ENCODE data around the gene CA10. TPM values are rescaled to one million over a fixed set of nuclear protein-coding genes. Genes with fewer than 3 reads are reported as not detected.

The CA10 gene
- polyA plus RNA-seq, 3 donors from 2014 or later: not detected

DNA sequence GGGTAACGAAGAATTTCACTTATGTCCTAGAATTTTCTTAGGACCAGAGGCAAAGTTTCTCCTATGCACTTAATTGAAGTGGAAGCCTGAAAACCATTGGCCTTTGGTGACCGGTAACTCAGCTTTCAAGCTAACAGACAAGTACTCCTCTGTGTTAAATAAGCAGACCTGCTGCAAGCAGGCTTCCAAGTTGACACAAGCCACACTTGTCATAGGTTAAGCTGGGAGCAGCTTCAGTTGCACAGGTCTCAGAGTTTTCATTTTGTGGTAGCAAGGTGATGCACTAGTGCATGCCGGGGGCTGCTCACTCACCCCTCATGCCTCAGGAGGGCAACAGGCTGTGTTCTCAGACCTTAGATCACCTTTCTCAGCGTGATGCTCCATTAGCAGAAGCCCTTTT is 498.2 kb downstream of the CA10 start:
- H3K36me3 Mint-ChIP-seq: no peaks in the 10 kb centered on the region
- H3K27ac Mint-ChIP-seq: no peak overlapping the region
- no peak for DNase-seq
- H3K4me1 Mint-ChIP-seq: peaks cover 4 to 14% of the 10 kb centered on the region in 2 donors
- H3K4me3 Mint-ChIP-seq: no peak overlapping the region
- H3K9me3 Mint-ChIP-seq: no peaks in the 10 kb centered on the region
- peaks cover 2 to 5% (median 4%) of the 10 kb centered on the region in 3 donors for H3K27me3 Mint-ChIP-seq (ENCODE audit: low read depth in 3 of 3)

DNA sequence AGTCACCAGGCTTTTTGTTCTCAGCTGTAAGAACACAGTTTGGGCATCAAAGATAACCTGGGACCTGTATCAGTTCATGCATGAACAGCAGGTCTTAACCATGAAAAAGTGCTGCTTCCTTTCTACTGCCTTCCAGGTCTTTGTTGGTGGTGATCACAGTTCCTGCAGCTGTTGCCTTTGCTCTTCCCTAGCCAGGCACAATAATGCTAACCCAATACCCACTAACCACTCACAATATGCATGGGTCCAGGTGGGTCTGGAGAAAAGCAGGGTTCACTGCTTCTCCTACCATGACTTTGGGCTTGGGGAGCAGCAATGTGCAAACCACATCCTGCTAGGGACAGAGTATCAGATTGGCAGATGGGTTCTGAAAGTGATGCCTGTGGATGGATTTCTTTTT is 501.3 kb downstream of the CA10 start:
- Mint-ChIP-seq H3K27ac (no peak overlapping the region), H3K9me3 (no peaks in the 10 kb centered on the region), H3K36me3 (no peaks in the 10 kb centered on the region), H3K4me3 (no peak overlapping the region), H3K27me3 (ENCODE audit: low read depth in 3 of 3) (peaks cover 1 to 10% (median 2%) of the 10 kb centered on the region in 3 donors), H3K4me1 (peaks cover 4 to 14% of the 10 kb centered on the region in 2 donors)
- DNase-seq: no peak

DNA sequence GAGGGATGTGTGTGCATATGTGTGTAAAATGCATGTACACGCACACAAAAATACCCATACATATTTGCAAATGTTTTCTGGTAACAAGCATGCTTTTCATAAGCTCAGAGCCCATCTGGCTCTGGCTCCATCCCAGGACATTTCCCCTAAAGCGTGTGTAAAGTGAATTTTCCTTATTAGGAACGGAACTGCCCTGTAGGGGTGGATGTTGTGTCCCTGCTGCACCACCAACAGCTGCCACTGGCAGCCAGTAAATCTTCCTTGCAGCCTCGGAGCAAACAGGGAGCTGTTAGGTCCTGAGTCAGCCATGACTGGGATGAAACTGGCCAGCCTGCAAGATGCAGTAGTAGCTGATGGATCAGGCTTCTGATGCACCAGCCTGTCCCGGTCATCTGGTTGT is 504.6 kb downstream of the CA10 start:
- DNase-seq: no peak
- Mint-ChIP-seq H3K27ac (no peak overlapping the region), H3K36me3 (no peaks in the 10 kb centered on the region), H3K27me3 (ENCODE audit: low read depth in 3 of 3) (peaks cover 1 to 22% (median 2%) of the 10 kb centered on the region in 3 donors), H3K4me1 (peaks cover 4 to 14% of the 10 kb centered on the region in 2 donors), H3K4me3 (no peak overlapping the region), H3K9me3 (peaks cover 0 to 1% (median 0%) of the 10 kb centered on the region in 6 donors)

DNA sequence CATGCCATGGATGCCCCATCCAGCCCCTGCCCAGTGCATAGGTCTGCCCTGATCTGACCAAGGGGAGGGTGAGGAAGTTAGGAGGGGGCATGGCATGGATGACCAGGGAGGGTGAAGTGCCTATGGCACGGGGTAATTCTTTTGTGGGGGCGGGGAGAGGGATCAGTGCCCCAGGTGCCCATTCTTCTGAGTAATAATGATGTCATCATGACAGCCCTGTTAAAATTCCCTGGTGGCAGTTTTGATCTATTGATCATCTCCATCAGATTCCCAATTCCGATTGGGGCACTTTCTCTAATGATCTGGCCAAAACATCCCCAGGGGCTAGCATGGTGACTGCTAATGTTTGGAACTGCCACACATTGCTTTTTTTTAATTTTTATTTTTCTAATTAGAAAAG is 506.0 kb downstream of the CA10 start:
- Mint-ChIP-seq H3K27ac (no peak overlapping the region), H3K36me3 (no peaks in the 10 kb centered on the region), H3K4me3 (no peak overlapping the region), H3K27me3 (ENCODE audit: low read depth in 3 of 3) (peaks cover 2 to 19% (median 3%) of the 10 kb centered on the region in 3 donors), H3K4me1 (peaks cover 3 to 11% of the 10 kb centered on the region in 2 donors), H3K9me3 (peaks cover 0 to 1% (median 0%) of the 10 kb centered on the region in 6 donors)
- no peak for DNase-seq

DNA sequence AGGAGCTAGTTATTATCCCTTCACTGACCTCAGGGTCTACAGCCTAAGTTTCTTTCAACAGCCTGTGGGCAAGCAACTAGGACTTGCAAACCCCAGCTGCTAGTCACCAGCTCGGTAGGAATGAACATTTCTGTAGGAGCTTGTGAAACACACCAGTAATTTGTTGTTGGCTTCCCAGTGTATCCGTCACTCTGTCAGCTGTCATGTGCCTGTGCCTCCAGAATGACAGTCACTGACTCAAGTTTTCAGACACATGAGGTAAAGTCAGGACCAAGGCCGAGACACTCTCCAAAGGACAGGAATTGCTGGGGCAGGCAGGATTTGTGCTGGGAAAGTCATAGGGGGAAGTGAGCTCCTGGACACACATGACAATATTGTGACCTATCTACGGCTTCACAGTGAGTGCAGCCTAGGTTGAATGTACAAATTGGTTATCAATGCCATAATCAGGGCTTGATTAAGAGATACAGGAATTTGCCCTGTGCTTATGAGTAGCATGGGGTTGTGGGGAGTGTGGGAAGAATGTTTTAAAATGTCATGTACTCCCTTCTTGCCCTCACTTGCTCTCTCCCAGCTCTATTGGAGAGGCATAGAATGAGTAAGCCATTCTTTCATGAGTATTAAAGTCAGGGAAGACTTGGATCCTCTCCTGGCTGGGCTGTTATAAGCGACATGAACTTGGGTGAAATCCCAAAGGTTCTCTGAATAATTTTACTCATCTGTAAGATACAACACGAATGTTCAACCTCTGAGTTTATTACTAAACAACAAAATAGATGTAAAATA is 506.8 kb downstream of the CA10 start:
- Mint-ChIP-seq H3K4me3 (no peak overlapping the region), H3K9me3 (peaks cover 0 to 1% (median 0%) of the 10 kb centered on the region in 6 donors), H3K27ac (no peak overlapping the region), H3K27me3 (ENCODE audit: low read depth in 3 of 3) (peaks cover 2 to 19% (median 3%) of the 10 kb centered on the region in 3 donors), H3K36me3 (no peaks in the 10 kb centered on the region), H3K4me1 (peaks cover 0 to 2% of the 10 kb centered on the region in 2 donors)
- no peak for DNase-seq

DNA sequence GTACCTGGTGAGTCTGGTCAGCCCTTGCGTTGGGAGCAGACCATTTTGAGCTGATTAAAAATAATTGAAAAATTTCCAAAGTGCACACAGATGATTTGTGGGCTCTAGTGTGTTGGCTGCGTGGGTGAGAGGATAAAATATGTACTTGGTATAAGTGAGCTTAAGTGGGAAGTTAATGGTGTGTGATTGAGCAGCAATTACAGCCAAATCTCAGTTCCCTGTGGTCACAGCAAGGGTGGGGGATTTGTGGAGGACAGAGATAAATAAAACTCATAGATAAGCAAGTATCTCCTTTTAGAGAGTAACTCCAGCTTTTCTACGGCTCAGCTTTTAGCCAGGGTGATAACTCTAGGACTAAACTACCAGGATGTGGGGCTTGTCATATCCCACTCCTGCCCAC is 507.7 kb downstream of the CA10 start:
- Mint-ChIP-seq H3K27ac (no peak overlapping the region), H3K4me1 (no peaks in the 10 kb centered on the region), H3K9me3 (peaks cover 0 to 1% (median 0%) of the 10 kb centered on the region in 6 donors), H3K36me3 (no peaks in the 10 kb centered on the region), H3K4me3 (no peak overlapping the region), H3K27me3 (ENCODE audit: low read depth in 3 of 3) (peaks cover 2 to 20% (median 4%) of the 10 kb centered on the region in 3 donors)
- no peak for DNase-seq

DNA sequence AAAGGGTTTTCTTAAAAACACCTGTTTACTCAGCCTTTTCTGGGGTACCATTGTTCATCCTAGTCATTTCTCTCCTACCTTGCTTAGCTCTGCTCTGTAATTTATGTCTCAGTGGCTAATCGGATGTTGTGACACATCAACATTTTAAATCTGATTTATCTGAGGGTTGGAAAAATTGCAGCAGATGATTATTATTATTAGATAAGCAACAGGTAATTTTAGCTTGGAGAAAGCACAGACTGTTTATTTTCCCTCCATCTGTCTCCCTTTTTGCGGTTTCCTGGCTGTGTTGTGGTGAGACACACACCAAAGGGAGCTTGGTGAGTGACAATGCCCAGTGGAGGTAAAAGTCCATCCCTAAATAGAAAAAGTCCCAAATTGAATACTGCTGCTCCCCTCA is 508.3 kb downstream of the CA10 start:
- peaks cover 2 to 24% (median 5%) of the 10 kb centered on the region in 3 donors for H3K27me3 Mint-ChIP-seq (ENCODE audit: low read depth in 3 of 3)
- no peak overlapping the region for H3K27ac Mint-ChIP-seq
- H3K9me3 Mint-ChIP-seq: peaks cover 0 to 1% (median 0%) of the 10 kb centered on the region in 6 donors
- no peak for DNase-seq
- H3K36me3 Mint-ChIP-seq: no peaks in the 10 kb centered on the region
- no peak overlapping the region for H3K4me3 Mint-ChIP-seq
- no peaks in the 10 kb centered on the region for H3K4me1 Mint-ChIP-seq

DNA sequence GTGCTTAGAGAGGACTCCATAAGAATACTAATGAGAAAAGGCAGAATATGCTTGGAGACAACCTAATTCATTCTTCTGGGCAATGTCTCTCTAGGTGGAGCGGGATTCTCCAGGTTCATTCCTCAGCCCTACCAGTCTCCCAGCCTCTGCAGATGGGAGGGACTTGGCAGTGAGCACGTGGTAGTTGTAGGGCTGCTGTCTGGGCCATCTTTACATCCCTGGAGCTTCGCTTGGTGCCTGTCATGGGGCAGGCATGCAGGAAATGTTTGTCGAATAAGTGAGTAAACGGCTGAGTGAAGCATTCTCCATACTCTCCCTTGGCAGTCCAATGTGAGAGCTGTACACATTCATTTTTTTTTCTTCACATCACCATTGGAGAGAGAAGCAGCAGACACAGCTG is 510.7 kb downstream of the CA10 start:
- no peak overlapping the region for H3K4me3 Mint-ChIP-seq
- peaks cover 0 to 1% (median 0%) of the 10 kb centered on the region in 6 donors for H3K9me3 Mint-ChIP-seq
- H3K4me1 Mint-ChIP-seq: no peaks in the 10 kb centered on the region
- peaks cover 5 to 30% (median 5%) of the 10 kb centered on the region in 3 donors for H3K27me3 Mint-ChIP-seq (ENCODE audit: low read depth in 3 of 3)
- no peak overlapping the region for H3K27ac Mint-ChIP-seq
- no peaks in the 10 kb centered on the region for H3K36me3 Mint-ChIP-seq
- no peak for DNase-seq

DNA sequence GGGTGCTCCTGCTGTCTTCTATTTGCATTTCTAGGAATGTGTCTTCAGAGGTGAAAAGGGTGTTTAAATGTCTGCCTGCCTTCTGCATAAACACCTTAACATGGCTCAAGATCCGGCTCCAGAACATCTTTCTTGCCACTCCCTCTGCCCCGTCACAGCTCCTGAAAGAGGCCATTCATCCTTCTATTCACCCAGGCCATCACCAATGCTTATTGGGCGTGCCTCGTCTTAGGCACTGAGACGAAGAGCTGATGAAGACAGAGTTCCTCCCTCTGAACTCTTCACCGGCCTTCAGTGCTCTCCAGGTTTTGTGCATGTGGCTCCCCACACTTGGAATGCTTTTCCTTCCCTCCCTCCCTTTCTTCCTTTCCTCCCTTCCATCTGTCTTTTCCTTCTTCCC is 511.4 kb downstream of the CA10 start:
- Mint-ChIP-seq H3K36me3 (no peaks in the 10 kb centered on the region), H3K4me1 (no peaks in the 10 kb centered on the region), H3K27me3 (ENCODE audit: low read depth in 3 of 3) (peaks cover 5 to 28% (median 5%) of the 10 kb centered on the region in 3 donors), H3K27ac (no peak overlapping the region), H3K4me3 (no peak overlapping the region), H3K9me3 (peaks cover 0 to 1% (median 0%) of the 10 kb centered on the region in 6 donors)
- no peak for DNase-seq

DNA sequence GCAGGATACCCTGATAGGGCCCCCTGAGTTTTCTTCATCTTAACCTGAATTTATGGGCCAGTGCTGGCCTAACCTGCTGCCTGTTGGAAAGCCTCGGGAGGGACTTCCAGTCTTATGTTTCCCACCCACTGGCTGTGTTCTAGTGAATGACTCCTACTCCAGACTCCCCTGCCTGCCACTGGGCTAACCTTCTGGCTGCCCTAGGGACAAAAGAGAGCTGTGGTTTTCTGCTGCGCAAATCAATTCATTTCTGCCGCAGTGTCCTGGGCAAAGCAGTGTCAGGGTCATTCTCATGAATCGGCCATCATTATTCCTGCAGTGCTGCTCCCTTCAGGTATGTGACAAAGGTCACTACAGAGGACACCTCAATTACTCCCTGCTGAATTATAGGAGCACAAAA is 512.0 kb downstream of the CA10 start:
- Mint-ChIP-seq H3K4me1 (no peaks in the 10 kb centered on the region), H3K36me3 (no peaks in the 10 kb centered on the region), H3K4me3 (no peak overlapping the region), H3K27ac (no peak overlapping the region), H3K9me3 (peaks cover 0 to 1% (median 0%) of the 10 kb centered on the region in 6 donors), H3K27me3 (ENCODE audit: low read depth in 3 of 3) (peaks cover 5 to 27% (median 5%) of the 10 kb centered on the region in 3 donors)
- no peak for DNase-seq

DNA sequence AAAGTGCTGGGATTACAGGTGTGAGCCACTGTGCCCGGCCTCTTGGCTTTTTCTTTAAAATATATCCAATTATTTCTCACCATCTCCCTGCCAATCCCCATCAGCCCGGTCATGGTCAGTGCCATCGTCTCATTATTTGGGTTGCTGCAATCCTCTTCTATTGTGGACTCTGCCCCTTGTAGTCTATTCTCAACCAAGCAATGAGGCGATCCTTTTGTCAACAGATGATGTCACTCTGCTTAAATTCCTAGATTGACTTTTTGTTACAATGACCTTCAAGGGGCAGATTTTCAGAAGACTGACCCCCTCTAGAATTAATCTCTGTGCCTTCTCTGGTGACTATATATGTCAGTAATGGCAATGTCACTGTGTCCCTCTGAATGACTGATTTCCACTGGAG is 513.5 kb downstream of the CA10 start:
- H3K27ac Mint-ChIP-seq: no peak overlapping the region
- peaks cover 3 to 18% (median 5%) of the 10 kb centered on the region in 3 donors for H3K27me3 Mint-ChIP-seq (ENCODE audit: low read depth in 3 of 3)
- H3K9me3 Mint-ChIP-seq: peaks cover 0 to 1% (median 0%) of the 10 kb centered on the region in 6 donors
- no peaks in the 10 kb centered on the region for H3K4me1 Mint-ChIP-seq
- no peak overlapping the region for H3K4me3 Mint-ChIP-seq
- no peaks in the 10 kb centered on the region for H3K36me3 Mint-ChIP-seq
- DNase-seq: no peak

DNA sequence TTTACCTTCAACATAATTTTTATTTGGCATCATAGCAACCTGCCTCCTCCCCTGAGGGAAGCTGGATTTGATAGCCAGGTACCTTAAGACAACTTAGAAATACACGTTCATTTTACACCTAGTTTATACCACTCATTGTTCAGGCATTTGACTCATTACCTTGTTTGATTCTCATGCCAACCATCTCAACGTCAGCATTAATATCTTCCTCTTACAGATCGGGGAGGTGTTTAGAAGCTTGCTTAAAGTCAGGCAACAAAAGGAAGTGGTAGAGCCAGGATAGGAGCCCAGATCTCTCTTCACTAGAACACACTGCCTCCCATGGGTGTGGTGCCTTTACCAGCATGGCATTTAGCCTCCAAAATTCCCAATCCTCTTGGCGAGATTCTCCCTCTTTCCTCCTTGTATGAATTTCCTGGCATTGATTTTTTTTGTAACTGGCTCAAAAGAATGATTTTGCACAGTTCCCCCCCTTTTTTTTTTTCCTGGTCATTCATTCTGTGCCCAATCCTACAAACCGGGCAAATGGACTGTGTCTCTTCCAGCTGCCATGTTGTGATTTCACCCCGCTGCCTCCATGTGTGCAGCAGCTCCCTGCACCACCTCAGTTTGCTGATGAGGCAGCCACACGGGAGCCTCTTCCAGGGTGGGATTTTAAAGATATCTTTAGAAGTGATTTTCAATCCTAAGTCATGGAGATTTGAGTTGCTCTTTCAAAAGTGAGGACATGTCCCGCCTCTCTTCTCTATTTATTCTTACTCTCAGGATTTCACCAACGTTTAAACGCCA is 514.6 kb downstream of the CA10 start:
- Mint-ChIP-seq H3K27ac (no peak overlapping the region), H3K27me3 (ENCODE audit: low read depth in 3 of 3) (peaks cover 3 to 18% (median 4%) of the 10 kb centered on the region in 3 donors), H3K4me1 (no peaks in the 10 kb centered on the region), H3K9me3 (peaks cover 0 to 1% (median 0%) of the 10 kb centered on the region in 6 donors), H3K36me3 (no peaks in the 10 kb centered on the region), H3K4me3 (no peak overlapping the region)
- no peak for DNase-seq

DNA sequence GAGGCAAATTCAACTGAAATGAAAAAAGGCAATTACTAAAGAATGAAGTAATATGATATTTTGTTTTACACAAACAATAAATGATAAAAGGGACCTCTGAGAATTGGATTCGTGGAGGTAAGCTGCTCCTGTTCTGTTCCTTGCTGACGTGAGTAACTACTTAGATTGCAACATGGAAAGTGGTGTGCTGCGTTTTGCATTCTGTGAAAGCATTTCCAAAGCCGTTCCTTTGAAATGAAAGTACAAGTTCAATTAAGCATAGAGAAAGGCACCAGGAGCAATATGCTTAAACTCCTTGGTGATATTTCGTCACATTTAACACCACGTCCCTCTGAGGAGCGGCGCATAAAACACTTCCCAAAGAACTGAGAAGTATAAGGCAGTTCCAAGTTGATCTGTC is 516.5 kb downstream of the CA10 start:
- H3K9me3 Mint-ChIP-seq: peaks cover 0 to 1% (median 0%) of the 10 kb centered on the region in 6 donors
- no peak for DNase-seq
- no peak overlapping the region for H3K4me3 Mint-ChIP-seq
- H3K27me3 Mint-ChIP-seq (ENCODE audit: low read depth in 3 of 3): peaks cover 2 to 18% (median 6%) of the 10 kb centered on the region in 3 donors
- no peaks in the 10 kb centered on the region for H3K36me3 Mint-ChIP-seq
- no peaks in the 10 kb centered on the region for H3K4me1 Mint-ChIP-seq
- no peak overlapping the region for H3K27ac Mint-ChIP-seq

DNA sequence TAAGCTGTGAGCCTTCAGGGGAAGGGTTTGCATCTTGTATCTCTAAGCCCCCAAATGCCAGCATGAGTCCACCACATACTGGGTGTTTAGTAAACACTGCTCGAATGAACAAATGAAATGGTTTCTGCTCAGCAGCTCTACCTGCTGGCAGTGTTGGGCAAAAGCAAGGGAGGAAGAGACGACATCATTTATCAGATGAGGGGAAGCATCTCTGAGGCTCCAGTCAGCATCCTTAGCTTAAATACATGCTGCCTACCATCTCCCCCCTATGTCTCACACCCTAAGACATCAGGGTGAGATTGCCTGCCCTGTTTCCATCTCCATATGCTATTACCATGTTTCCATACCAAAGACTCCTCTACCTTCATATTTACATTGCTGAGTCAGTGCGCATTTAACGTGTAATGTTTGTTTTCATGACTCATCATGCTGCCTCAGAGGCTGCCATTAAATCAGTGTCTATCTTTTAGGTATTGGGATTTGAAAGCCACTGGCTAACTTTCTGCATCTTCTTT is 518.3 kb downstream of the CA10 start:
- Mint-ChIP-seq H3K27ac (no peak overlapping the region), H3K4me1 (no peaks in the 10 kb centered on the region), H3K27me3 (ENCODE audit: low read depth in 3 of 3) (peaks cover 0 to 12% (median 6%) of the 10 kb centered on the region in 3 donors), H3K36me3 (no peaks in the 10 kb centered on the region), H3K9me3 (no peaks in the 10 kb centered on the region), H3K4me3 (no peak overlapping the region)
- DNase-seq: no peak

Data from immature natural killer cell (primary cell).